ENCODE measurements around the gene TSPAN3.

DNA sequence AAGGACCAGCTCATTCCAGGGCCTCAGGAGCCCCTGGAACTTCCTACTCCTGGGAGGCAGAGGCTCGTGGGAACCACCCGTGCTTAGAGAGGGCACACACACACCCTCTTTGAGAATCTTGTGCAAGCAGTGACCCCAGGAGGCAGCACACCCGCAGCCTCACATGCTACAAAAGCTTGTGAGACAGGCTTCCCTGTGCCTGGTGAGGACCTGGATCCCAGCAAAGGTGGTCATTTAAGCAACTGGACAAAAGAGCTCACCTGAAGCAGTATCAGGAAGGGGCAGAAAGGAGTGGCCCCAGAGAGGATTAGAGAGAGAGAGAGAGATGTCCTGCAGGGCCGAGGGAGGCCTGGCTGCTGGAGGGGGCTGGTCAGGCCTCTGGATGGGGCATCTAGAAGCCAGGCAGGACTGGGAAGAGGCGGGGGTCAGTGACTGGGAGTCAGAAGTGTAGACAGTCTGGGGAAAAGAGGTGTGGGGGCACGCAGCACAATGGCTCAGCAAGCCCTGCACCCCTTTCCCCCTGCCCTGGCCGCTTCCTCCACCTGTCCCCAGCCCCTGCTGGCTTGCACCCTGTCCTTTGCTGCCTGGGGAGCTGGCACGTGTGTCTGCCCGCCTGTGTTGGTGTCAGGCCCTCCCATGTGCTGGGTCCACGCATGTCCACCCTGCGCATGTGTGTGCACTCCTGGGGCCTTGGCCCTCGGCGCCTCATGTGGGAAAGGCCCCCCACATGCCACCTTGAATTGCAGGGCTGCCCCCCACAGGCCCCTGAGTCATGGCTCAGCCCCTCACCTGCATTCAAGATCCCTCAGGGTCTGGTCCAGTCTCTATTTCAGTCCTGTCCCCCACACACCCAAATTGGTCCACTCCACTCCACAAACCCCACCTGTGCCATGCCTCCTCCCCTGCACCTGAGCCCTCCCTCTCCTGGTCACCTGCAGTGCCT, 36.9 kb downstream of the TSPAN3 start:
- TF ChIP-seq, protein P1, sequence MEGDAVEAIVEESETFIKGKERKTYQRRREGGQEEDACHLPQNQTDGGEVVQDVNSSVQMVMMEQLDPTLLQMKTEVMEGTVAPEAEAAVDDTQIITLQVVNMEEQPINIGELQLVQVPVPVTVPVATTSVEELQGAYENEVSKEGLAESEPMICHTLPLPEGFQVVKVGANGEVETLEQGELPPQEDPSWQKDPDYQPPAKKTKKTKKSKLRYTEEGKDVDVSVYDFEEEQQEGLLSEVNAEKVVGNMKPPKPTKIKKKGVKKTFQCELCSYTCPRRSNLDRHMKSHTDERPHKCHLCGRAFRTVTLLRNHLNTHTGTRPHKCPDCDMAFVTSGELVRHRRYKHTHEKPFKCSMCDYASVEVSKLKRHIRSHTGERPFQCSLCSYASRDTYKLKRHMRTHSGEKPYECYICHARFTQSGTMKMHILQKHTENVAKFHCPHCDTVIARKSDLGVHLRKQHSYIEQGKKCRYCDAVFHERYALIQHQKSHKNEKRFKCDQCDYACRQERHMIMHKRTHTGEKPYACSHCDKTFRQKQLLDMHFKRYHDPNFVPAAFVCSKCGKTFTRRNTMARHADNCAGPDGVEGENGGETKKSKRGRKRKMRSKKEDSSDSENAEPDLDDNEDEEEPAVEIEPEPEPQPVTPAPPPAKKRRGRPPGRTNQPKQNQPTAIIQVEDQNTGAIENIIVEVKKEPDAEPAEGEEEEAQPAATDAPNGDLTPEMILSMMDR (conservative IDR thresholded peaks at IDR 0.05; ENCODE audit: low read depth, low read length): no peak
- TF ChIP-seq EZH2 (IDR thresholded peaks at IDR 0.05; ENCODE audit: low read length, unreplicated experiment) (no peak), EZH2phosphoT487 (IDR thresholded peaks at IDR 0.05; ENCODE audit: borderline replicate concordance, low read length) (no peak)

Measured in PC-3 (cell line).